ENCODE measurements around the gene CCDC12.

CCDC12 gene

GRCh38 chr3:46903341-46904302, 72.9 kb downstream of the CCDC12 start:
- H3K9ac ChIP-seq = no peak overlapping the region
- H3K4me1 ChIP-seq (ENCODE audit: low read depth, poor library complexity, severe bottlenecking) = no peaks in the 10 kb centered on the region
- no peak overlapping the region for H3K4me3 ChIP-seq (IDR thresholded peaks at IDR 0.05; ENCODE audit: insufficient read depth, low read depth, low read length)
- no peaks in the 10 kb centered on the region for H3K36me3 ChIP-seq (ENCODE audit: insufficient read depth)
- H4K20me1 ChIP-seq (ENCODE audit: insufficient read depth) = no peaks in the 10 kb centered on the region
- H3K4me2 ChIP-seq = no peak overlapping the region
- H3K79me2 ChIP-seq (ENCODE audit: insufficient read depth, low read depth) = no peaks in the 10 kb centered on the region
- H3K27ac ChIP-seq = no peak overlapping the region
- no peaks in the 10 kb centered on the region for H3K27me3 ChIP-seq (ENCODE audit: insufficient read depth, low read depth)
- TF ChIP-seq CTCF (conservative IDR thresholded peaks at IDR 0.05; ENCODE audit: low read depth, low read length) = no peak
- H2AFZ ChIP-seq (ENCODE audit: low read depth) = no peak overlapping the region

GRCh38 chr3:46902188-46902631, 74.3 kb downstream of the CCDC12 start:
- Histone ChIP-seq H4K20me1 (ENCODE audit: insufficient read depth) (no peaks in the 10 kb centered on the region), H3K4me1 (ENCODE audit: low read depth, poor library complexity, severe bottlenecking) (no peaks in the 10 kb centered on the region), H3K9ac (no peak overlapping the region), H3K79me2 (ENCODE audit: insufficient read depth, low read depth) (no peaks in the 10 kb centered on the region), H2AFZ (ENCODE audit: low read depth) (no peak overlapping the region), H3K27ac (no peak overlapping the region), H3K36me3 (ENCODE audit: insufficient read depth) (no peaks in the 10 kb centered on the region), H3K4me3 (IDR thresholded peaks at IDR 0.05; ENCODE audit: insufficient read depth, low read depth, low read length) (no peak overlapping the region), H3K27me3 (ENCODE audit: insufficient read depth, low read depth) (no peaks in the 10 kb centered on the region), H3K4me2 (no peak overlapping the region)
- TF ChIP-seq CTCF (conservative IDR thresholded peaks at IDR 0.05; ENCODE audit: low read depth, low read length) = no peak

DNA sequence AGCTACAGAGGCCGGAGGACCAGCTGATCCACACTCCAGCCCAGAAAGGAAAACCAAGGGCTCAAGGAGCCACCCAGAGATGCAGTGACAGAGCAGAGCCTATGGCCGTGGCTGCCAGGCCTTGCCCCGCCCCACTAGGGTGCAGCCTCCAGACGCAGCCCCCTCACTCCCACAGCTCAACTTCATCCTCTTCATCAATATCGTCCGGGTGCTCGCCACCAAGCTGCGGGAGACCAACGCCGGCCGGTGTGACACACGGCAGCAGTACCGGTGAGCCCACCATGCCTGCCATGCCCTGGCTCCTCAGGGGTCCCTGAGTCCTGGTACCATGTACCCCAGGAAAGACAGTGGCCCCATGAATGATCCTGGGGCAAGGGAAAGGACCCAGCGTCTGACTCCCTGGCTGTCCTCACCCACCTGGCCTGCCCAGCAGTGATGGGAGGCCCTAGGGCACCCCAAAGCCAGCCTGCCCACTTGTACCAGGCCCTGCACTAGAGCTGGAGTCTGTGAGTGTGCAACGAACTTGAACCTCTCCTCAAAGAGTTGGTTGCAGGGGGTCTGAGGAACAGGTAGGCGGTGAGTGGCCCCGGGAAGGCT, 74.9 kb downstream of the CCDC12 start:
- no peaks in the 10 kb centered on the region for H3K36me3 ChIP-seq (ENCODE audit: insufficient read depth)
- no peaks in the 10 kb centered on the region for H3K4me1 ChIP-seq (ENCODE audit: low read depth, poor library complexity, severe bottlenecking)
- no peaks in the 10 kb centered on the region for H4K20me1 ChIP-seq (ENCODE audit: insufficient read depth)
- H3K9ac ChIP-seq = no peak overlapping the region
- no peaks in the 10 kb centered on the region for H3K27me3 ChIP-seq (ENCODE audit: insufficient read depth, low read depth)
- H3K4me3 ChIP-seq (IDR thresholded peaks at IDR 0.05; ENCODE audit: insufficient read depth, low read depth, low read length) = no peak overlapping the region
- no peak overlapping the region for H3K27ac ChIP-seq
- H2AFZ ChIP-seq (ENCODE audit: low read depth) = no peak overlapping the region
- H3K79me2 ChIP-seq (ENCODE audit: insufficient read depth, low read depth) = no peaks in the 10 kb centered on the region
- H3K4me2 ChIP-seq = no peak overlapping the region
- TF ChIP-seq CTCF (conservative IDR thresholded peaks at IDR 0.05; ENCODE audit: low read depth, low read length) = no peak

- Histone ChIP-seq H3K4me1 (ENCODE audit: low read depth, poor library complexity, severe bottlenecking) (no peaks in the 10 kb centered on the region), H3K27me3 (ENCODE audit: insufficient read depth, low read depth) (no peaks in the 10 kb centered on the region), H3K4me3 (IDR thresholded peaks at IDR 0.05; ENCODE audit: insufficient read depth, low read depth, low read length) (no peak overlapping the region), H3K27ac (no peak overlapping the region), H3K9ac (no peak overlapping the region), H3K79me2 (ENCODE audit: insufficient read depth, low read depth) (no peaks in the 10 kb centered on the region), H3K4me2 (no peak overlapping the region), H2AFZ (ENCODE audit: low read depth) (no peak overlapping the region), H4K20me1 (ENCODE audit: insufficient read depth) (no peaks in the 10 kb centered on the region), H3K36me3 (ENCODE audit: insufficient read depth) (no peaks in the 10 kb centered on the region)
- no peak for TF ChIP-seq CTCF (conservative IDR thresholded peaks at IDR 0.05; ENCODE audit: low read depth, low read length)
These were observed 75.5 kb downstream of the CCDC12 start for GRCh38 chr3:46901061-46901460.
